T-helper 17 cell (primary cell): ENCODE results near the gene WBP1L. TPM values are rescaled to one million over a fixed set of nuclear protein-coding genes. Genes with fewer than 3 reads are reported as not detected.
A peak's percentile ranks its signal among the peaks of the same experiment; 100 is the strongest.
"Not testable (repeated sequence)": the region's sequence is repeated elsewhere in the genome, so short reads cannot be mapped to it uniquely, and the experiment has no call there.

Experiments used
- ATAC-seq: fragments of 150-1000 bp; cut with Tn5 transposase; 2 replicates; pipeline ENCODE4 v1.10.0; 2021; ENCODE audit warnings: mild to moderate bottlenecking, moderate library complexity
- DNase-seq, 3 donors: peaks; one replicate each; pipeline versions ENCODE4 v3.0.0 to v3.0.0-alpha.2; 2020 to 2021
- H3K9me3 ChIP-seq: one replicate; pipeline ENCODE4 v1.7.0; 2013; ENCODE audit warnings: low read length, mild to moderate bottlenecking; ENCODE audit not compliant: control insufficient read depth, poor library complexity, severe bottlenecking
- H3K27ac Mint-ChIP-seq: one replicate; pipeline ENCODE4 v1.8.0; 2022; ENCODE audit warnings: mild to moderate bottlenecking, moderate library complexity, mixed read lengths
- H3K27me3 Mint-ChIP-seq: one replicate; pipeline ENCODE4 v1.8.0; 2022; ENCODE audit warnings: mixed read lengths
- H3K36me3 Mint-ChIP-seq: one replicate; pipeline ENCODE4 v1.8.0; 2022; ENCODE audit warnings: low read depth, mixed read lengths
- H3K4me1 Mint-ChIP-seq: one replicate; pipeline ENCODE4 v1.8.0; 2022; ENCODE audit warnings: mild to moderate bottlenecking, mixed read lengths
- H3K4me3 Mint-ChIP-seq: one replicate; pipeline ENCODE4 v1.8.0; 2022; ENCODE audit warnings: mild to moderate bottlenecking, moderate library complexity, mixed read lengths
- total RNA-seq, 4 donors: library from RNA in 2 of 4; stranded (reverse) in 2 of 4; gene quantifications; one replicate each; pipeline ENCODE4 v1.2.3 and lab custom pipeline; 2022 to 2026

Gene WBP1L
- total RNA-seq, 2 donors from 2014 or later: 21.1 to 26.6 TPM

- Mint-ChIP-seq H3K27me3 (no peaks in the 10 kb centered on the region), H3K4me3 (peak within 1 kb of the TSS; percentile 97), H3K27ac (peak within 1 kb of the TSS; percentile 96), H3K36me3 (peaks cover 2% of the 10 kb centered on the region), H3K4me1 (peaks cover 43% of the 10 kb centered on the region)
- H3K9me3 ChIP-seq: no peaks in the 10 kb centered on the region
- DNase-seq: peak; percentile 86 to 93 (median 89)
- ATAC-seq: peak; percentile 90
Measured at GRCh38 chr10:102713814-102714620, 29.7 kb upstream of the WBP1L start, which contains the start of gene ARL3. ARL3 (minus strand) TSS chr10:102714397; CDS start chr10:102714275, 122 bp downstream.

GRCh38 chr10:102714621-102715455 lies 28.9 kb upstream of the WBP1L start, which contains the start of gene SFXN2:
SFXN2 (plus strand) TSS chr10:102714636; CDS start chr10:102726637, 12,001 bp downstream.
- H3K9me3 ChIP-seq: no peaks in the 10 kb centered on the region
- peak within 1 kb of the TSS; percentile 97 for H3K4me3 Mint-ChIP-seq
- DNase-seq: peak; percentile 26 to 42 (median 36)
- H3K27me3 Mint-ChIP-seq: no peaks in the 10 kb centered on the region
- H3K36me3 Mint-ChIP-seq: peaks cover 5% of the 10 kb centered on the region
- H3K27ac Mint-ChIP-seq: peak within 1 kb of the TSS; percentile 96
- ATAC-seq: peak; percentile 18
- peaks cover 47% of the 10 kb centered on the region for H3K4me1 Mint-ChIP-seq

- ATAC-seq (no peak), DNase-seq (no peak)
- H3K36me3 Mint-ChIP-seq: peaks cover 5% of the 10 kb centered on the region
- H3K27me3 Mint-ChIP-seq: no peaks in the 10 kb centered on the region
- H3K27ac Mint-ChIP-seq: peak overlapping the region; percentile 57
- peak overlapping the region; percentile 63 for H3K4me3 Mint-ChIP-seq
- no peaks in the 10 kb centered on the region for H3K9me3 ChIP-seq
- H3K4me1 Mint-ChIP-seq: peaks cover 40% of the 10 kb centered on the region
Measured at GRCh38 chr10:102715880-102716279, 27.9 kb upstream of the WBP1L start.

- not testable (repeated sequence) for DNase-seq, ATAC-seq, H3K9me3 ChIP-seq, H3K27me3 Mint-ChIP-seq, H3K36me3 Mint-ChIP-seq
- Mint-ChIP-seq H3K27ac (peak overlapping the region; percentile 57), H3K4me1 (peaks cover 42% of the 10 kb centered on the region), H3K4me3 (peak overlapping the region; percentile 63)
Measured at GRCh38 chr10:102716900-102717565, 26.7 kb upstream of the WBP1L start.

GRCh38 chr10:102718220-102718619 lies 25.5 kb upstream of the WBP1L start:
- H3K9me3 ChIP-seq: no peaks in the 10 kb centered on the region
- peaks cover 8% of the 10 kb centered on the region for H3K36me3 Mint-ChIP-seq
- no peak overlapping the region for H3K4me3 Mint-ChIP-seq
- H3K4me1 Mint-ChIP-seq: peaks cover 37% of the 10 kb centered on the region
- ATAC-seq (no peak), DNase-seq (no peak)
- H3K27me3 Mint-ChIP-seq: no peaks in the 10 kb centered on the region
- H3K27ac Mint-ChIP-seq: peak overlapping the region; percentile 72

- Mint-ChIP-seq H3K4me1 (peaks cover 25% of the 10 kb centered on the region), H3K27me3 (no peaks in the 10 kb centered on the region), H3K4me3 (no peak overlapping the region), H3K36me3 (peaks cover 5% of the 10 kb centered on the region), H3K27ac (no peak overlapping the region)
- H3K9me3 ChIP-seq: no peaks in the 10 kb centered on the region
- DNase-seq (no peak), ATAC-seq (no peak)
Measured at GRCh38 chr10:102720337-102720736, 23.4 kb upstream of the WBP1L start.

- H3K27ac Mint-ChIP-seq: no peak overlapping the region
Measured at GRCh38 chr10:102720775-102721301, 22.9 kb upstream of the WBP1L start.

GRCh38 chr10:102721954-102722353 lies 21.8 kb upstream of the WBP1L start:
- DNase-seq (no peak), ATAC-seq (no peak)
- H3K36me3 Mint-ChIP-seq: peaks cover 5% of the 10 kb centered on the region
- H3K4me1 Mint-ChIP-seq: peaks cover 21% of the 10 kb centered on the region
- no peaks in the 10 kb centered on the region for H3K27me3 Mint-ChIP-seq
- peak overlapping the region; percentile 12 for H3K4me3 Mint-ChIP-seq
- H3K27ac Mint-ChIP-seq: peak overlapping the region; percentile 14
- no peaks in the 10 kb centered on the region for H3K9me3 ChIP-seq

More at GRCh38 chr10:102720775-102721301, 22.9 kb upstream of the WBP1L start:
- Mint-ChIP-seq H3K4me3 (no peak overlapping the region), H3K4me1 (peaks cover 23% of the 10 kb centered on the region), H3K27me3 (no peaks in the 10 kb centered on the region), H3K36me3 (peaks cover 5% of the 10 kb centered on the region)
- H3K9me3 ChIP-seq: no peaks in the 10 kb centered on the region
- no peak for DNase-seq
- no peak for ATAC-seq

- H3K4me1 Mint-ChIP-seq: peaks cover 14% of the 10 kb centered on the region
- no peaks in the 10 kb centered on the region for H3K27me3 Mint-ChIP-seq
- H3K9me3 ChIP-seq: no peaks in the 10 kb centered on the region
- no peak overlapping the region for H3K4me3 Mint-ChIP-seq
- peaks cover 5% of the 10 kb centered on the region for H3K36me3 Mint-ChIP-seq
- DNase-seq (no peak), ATAC-seq (no peak)
- no peak overlapping the region for H3K27ac Mint-ChIP-seq
Measured at GRCh38 chr10:102723989-102724388, 19.8 kb upstream of the WBP1L start.

- ATAC-seq (no peak), DNase-seq (no peak)
- Mint-ChIP-seq H3K4me3 (no peak overlapping the region), H3K36me3 (peaks cover 3% of the 10 kb centered on the region), H3K27me3 (no peaks in the 10 kb centered on the region), H3K4me1 (peaks cover 11% of the 10 kb centered on the region), H3K27ac (no peak overlapping the region)
- H3K9me3 ChIP-seq: no peaks in the 10 kb centered on the region
Measured at GRCh38 chr10:102726274-102726673, 17.5 kb upstream of the WBP1L start.

GRCh38 chr10:102727037-102727818 lies 16.5 kb upstream of the WBP1L start:
- H3K4me1 Mint-ChIP-seq: peaks cover 5% of the 10 kb centered on the region
- no peak overlapping the region for H3K4me3 Mint-ChIP-seq
- H3K9me3 ChIP-seq: no peaks in the 10 kb centered on the region
- H3K36me3 Mint-ChIP-seq: no peaks in the 10 kb centered on the region
- no peak overlapping the region for H3K27ac Mint-ChIP-seq
- ATAC-seq (no peak), DNase-seq (no peak)
- no peaks in the 10 kb centered on the region for H3K27me3 Mint-ChIP-seq
